GM18909 (cell line): ENCODE results near the gene ORC2.
A peak's percentile ranks its signal among the peaks of the same experiment; 100 is the strongest.
"Not testable (repeated sequence)": the region's sequence is repeated elsewhere in the genome, so short reads cannot be mapped to it uniquely, and the experiment has no call there.

ENCODE experiments used
- ATAC-seq: cut with Tn5 transposase; IDR thresholded peaks from one replicate; pipeline ENCODE4 v1.9.1; 2021; ENCODE audit warnings: mild to moderate bottlenecking; ENCODE audit not compliant: unreplicated experiment, poor library complexity

ORC2 gene

DNA sequence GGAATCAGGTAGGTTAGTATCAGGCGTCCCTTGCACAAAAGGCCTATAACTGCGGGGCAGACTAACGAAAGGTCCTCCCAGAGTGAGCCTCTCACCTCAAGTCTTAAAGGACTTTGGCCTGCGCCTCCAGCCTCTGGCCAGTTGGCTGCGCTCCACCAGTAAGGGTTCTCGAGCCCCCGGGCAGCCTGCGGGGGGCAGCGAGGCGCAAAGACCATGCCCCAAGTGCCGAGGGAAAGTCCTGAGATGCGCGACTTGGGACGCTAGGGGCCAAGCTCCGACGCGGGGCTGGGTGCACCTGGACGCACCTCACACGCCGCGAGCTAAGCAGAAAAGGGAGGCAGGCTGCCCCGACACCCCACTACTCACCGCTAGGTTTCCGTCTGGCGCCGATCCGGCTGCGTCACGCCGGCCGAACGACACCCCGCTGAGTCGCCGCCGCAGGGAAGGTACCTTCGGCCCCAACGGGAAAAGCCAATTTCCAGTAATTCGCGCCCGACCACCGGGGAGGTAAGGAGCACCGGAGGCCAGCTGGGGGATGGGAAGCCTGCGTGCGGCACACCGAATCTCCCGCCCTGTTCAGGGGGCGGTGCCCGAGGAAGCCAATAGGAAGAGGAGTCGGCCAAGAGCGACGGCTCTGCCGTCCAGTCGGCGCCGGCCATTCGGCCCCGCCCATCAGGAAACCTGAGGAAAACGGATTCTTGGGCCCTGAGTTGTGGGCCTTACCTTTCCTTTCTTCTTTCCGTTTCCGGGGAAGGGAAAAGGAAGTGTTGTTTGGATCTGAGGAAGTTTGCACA, at the start of gene ORC2:
Gene ORC2, minus strand, starts transcription at position 537 of the 794 bp plus-strand sequence. CDS start 5,537 bp downstream, outside the sequence.
- ATAC-seq: peak; percentile 92

DNA sequence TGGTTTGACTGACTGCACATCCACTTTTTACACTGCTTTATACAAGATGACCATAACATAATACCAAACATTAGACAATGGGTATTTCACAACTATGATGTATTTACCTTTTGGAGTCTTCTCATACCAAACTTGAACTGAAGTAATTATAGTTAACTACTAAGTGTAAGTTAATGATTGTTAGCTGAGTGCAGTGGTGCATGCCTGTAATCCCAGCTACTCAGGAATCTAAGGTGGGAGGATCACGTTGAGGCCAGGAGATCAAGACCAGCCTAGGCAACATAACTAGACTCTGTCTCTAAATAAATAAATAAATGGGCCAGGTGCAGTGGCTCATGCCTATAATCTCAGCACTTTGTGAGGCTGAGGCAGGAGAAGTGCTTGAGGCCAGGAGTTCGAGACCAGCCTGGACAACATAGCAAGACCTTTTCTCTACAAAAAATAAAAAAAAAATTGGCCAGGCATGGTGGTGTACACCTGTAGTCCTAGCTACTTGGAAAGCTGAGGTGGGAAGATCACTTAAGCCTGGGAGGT, 44.9 kb upstream of the ORC2 start:
- no peak for ATAC-seq

DNA sequence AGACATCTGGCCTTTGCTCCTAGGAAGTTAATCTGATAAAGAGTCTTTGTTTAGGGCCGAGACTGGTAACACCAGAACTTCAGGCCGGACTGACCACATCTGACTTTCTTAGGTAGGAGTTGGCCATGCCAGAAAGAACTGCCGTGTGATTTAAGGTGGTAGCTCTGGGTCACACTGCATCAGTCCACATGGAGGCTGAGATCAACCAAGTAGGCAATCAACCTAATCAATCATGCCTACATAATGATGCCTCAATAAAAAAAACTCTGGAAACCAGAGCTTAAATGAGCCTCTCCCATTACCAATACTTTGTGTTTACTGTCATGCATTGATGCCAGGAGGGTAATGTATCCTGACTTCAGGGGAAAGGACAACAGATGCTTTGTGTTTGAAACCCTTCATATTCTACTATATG, 44.1 kb upstream of the ORC2 start:
- ATAC-seq: no peak

DNA sequence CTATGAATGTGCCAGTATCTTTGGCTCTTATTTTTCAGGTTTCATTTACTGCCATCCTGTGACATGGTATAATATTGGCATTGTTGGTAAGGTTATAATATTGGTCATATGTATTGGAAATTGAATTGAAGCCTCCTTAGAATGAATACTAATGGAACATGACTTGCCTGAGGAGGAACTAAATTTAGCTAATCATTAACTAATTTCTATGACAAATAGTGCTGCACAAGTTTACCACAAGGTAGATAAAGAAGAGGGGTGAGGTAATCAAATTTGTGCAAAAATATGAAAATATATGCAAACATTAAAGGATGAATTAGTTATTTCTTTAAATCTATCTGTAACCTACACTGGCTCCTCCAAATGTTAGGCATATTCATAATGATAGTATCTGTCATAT, 43.2 kb upstream of the ORC2 start:
- ATAC-seq: no peak

DNA sequence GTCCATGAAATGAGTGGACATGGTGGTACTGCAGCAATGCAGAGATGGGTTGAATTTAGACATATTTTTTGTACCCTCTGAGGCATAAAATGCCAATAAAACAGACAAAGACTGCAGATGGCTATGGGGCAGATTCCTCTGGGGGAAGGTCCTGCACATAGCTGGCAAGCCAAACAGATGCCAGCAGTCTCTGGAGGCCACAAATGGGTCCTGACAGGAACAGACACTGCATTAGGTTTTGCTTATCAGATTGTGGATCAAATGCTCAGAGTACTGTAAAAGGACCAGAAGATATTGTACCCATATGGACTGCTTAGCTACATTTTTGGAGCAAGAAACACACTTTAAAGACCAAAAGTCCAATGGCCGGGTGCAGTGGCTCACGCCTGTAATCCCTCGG, 40.9 kb upstream of the ORC2 start:
- no peak for ATAC-seq

DNA sequence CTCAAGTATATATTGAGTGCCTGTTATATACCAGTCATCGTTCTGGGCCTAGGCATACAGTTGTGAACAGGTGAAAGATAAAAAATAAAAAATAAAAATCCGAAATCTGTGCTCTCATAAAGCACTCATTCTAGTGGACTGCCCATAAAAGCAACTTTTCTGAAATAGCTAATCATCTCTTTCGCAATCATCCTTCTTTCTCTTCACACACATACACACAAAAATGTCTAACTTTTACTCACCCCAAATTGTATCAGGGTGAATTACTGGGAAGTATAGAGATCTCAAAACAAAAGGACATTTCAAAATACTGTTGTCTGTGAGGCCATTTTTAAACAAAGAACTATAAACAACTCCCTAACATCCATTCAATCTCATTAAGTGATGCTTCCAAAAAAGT, 29.6 kb upstream of the ORC2 start:
- no peak for ATAC-seq

DNA sequence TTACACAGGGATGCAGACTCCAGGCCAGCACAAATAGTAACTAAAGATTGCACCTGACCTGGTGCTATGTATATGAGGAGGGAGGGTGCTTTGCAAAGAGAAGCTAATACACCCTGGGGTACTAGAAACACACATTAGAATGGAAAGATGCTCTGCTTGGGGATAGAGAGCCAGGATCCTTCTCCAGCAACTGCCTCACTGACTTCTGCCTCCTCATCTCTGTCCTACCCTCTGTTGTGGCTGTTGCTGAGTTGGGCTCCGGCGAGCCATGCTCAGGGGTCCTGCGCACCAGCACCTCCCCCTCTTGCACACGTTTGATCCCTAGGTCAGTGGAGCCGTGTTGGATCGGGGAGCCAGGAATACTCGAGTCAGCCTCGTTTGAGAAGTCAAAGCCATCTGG, 23.7 kb upstream of the ORC2 start:
- ATAC-seq: no peak

DNA sequence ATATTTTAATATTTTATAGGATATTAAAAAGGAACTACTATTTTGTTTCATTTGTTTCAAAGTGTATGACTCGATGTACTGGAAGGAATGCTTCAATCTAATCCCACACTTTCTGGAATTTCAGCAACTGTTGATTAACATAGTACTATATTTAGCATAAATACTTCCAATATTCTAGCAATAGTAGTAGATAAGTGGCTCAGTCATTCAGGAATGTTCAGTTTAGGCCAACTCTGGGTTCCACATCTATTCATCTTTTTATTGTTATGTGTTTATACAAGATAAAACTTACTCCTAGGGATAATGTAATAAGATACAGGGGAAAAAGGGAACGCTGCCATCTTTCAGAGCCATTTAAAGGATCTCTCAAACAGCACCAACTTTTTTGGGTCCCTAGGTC, 22.3 kb upstream of the ORC2 start:
- ATAC-seq: no peak

DNA sequence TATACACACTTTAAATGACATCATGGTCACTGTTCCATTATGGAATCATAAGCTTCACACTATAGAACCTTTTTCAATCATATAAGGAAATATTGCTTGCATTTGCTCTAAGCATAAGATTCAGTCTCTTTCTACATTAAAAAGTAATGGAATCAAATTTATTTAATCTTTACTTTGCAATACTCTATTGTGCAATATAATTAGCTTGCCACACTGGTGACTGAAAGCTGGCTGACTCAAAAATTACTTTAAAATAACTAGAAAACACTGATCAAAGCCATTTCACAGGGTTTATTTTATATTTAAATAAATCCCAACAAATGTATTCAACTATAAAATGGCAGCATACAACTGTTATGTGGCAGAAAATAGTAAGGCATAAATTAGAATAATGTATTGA, 13.2 kb upstream of the ORC2 start:
- ATAC-seq: no peak

DNA sequence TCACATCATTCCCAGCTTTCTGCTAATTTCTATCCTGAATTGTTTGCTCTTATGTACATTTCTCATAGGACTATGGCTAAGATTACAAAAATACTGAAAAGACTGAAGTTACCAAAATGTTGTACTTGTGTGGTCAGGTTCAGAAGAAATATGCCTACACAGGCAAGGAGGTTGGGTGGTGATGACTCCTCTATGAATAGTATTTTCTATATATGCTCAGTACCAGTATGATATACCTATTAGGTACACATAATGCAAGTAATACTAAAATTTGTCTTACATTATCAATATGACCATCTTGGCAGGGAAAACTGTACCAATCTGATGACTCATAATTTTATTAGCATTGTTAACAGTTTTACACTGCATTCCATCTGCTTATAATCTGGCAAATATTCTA, 12.2 kb upstream of the ORC2 start:
- ATAC-seq: no peak

DNA sequence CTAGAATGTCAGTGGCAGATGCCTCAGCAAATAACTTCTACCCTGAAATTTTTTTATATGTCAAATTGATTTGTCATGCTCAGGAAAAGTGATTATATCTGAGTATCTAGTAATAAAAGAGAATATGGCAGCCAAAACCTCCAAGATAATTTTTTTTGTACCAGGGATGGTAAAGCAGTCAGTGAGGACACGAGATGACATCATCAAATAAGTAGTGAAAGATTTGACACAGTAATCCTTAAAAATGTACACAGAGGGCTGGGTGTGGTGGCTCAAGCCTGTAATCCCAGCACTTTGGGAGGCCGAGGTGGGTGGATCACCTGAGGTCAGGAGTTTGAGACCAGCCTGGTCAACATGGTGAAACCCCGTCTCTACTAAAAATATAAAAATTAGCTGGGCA, 6.6 kb upstream of the ORC2 start:
- ATAC-seq: not testable (repeated sequence)

DNA sequence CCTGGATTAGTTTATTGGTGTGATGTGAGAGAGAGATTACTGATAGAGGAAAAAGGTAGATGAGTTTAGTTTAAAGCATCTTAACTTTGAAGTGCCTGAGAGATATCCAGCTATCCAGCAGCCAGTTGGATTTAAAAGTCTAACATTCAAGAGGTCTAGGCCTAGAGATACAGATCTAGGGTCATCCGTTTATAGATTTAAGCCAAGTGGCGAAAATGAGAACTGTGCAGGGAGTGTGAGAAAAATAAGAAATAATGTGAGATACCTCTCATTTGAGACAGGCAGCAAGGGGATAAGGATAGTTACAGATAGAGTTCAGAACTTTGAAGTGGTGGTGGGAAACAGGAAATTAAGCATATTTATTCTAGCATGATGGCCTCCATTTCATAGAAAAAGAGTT, 5.3 kb upstream of the ORC2 start:
- ATAC-seq: no peak

DNA sequence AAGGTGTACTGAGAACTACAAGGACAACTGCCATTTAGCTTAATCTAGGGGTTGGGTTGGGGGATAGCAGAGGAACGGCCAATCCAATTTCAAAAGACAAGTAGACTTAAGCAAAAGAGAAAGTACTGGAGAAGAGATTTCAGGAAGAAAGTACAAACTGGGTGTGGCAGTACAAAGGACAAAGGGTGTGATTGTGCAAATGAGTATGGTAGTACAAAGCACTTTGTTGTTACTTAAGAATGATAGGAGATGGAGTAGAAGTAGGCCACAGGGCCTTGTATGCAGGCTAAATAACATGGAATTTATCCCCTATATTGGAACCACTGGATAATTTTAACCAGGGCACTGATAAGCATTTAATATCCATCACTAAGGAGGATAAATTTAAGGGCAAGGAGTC, 4.7 kb upstream of the ORC2 start:
- ATAC-seq: no peak

DNA sequence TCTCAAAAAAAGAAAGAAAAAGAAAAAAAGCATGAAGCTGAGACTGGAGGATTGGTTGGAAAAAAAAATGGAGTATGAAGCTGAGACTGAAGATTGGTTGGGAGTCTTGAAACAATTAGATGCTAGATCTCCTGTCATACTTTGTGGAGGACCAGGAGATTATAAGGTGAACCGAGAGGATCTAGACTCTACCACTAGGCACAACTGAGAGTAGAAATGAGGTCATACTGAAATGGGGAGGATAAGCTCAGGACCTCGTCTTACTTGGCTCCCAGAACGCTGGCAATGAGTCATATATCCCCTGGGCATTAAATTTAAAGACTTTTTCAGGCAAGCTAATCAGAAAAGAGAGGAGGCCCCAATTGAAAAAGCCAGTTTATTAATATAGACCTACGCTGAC, 3.3 kb upstream of the ORC2 start:
- no peak for ATAC-seq

DNA sequence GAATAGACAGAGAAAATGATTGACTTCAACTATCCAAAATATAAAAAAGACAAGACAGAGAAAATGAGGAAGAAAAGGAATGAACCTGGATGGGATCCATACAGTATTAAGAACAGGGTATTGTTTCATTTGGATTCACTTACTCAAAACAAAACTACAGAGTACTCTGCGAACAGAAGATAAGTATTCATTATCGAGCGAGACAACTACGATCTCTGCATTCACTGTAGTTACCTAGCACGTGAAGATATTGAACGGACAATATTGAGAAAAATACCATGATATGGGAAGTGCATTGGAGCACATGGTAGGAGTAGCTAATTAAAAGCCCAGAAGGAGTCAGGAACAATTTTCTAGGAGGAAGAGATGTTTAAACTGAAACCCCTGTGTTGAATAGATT, 1.0 kb upstream of the ORC2 start:
- no peak for ATAC-seq

DNA sequence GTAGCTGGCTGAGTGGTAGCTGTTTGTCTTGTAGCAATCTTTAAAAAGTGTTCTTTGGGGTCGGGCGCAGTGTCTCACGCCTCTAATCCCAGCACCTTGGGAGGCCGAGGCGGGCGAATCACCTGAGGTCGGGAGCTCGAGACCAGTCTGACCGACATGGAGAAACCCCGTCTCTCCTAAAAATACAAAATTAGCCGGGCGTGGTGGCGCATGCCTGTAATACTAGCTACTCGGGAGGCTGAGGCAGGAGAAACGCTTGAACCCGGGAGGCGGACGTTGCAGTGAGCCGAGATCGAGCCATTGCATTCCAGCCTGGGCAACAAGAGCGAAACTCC, 425 bp upstream of the ORC2 start:
- peak; percentile 10 for ATAC-seq

DNA sequence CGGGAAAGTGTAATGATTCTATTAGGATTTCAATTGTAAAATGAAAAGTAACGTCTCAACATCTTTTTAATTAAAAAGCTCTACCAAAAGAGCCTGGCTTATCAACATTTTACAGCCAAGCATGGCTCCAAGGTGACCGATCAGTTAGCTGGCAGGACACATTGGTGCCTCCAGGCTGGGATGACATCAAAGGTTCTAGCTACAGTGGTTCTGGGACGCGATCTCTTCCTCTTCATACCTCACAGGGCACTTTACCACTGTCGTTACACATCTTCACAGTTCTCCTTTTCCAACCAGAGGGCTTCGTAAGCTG, 693 bp downstream of the ORC2 start:
- peak; percentile 20 for ATAC-seq

DNA sequence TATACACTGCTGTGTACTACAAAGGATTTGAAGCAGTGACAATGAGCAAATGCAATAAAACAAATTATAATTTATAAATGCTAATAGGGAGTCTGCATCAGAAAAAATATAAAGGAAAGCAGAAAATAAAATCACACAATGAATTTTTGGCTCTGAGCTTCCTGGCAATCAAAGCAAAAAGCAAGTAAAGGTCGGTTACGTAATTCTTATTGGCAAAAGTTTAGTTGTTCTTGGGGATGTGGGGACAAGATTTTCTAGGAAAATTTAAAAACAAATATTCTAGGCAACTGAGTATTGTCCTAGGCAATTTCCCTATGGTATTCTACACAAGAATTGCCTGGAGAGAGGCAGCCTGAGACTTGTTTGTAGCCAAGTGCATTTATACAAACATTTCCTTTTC, 1.8 kb downstream of the ORC2 start:
- ATAC-seq: no peak

DNA sequence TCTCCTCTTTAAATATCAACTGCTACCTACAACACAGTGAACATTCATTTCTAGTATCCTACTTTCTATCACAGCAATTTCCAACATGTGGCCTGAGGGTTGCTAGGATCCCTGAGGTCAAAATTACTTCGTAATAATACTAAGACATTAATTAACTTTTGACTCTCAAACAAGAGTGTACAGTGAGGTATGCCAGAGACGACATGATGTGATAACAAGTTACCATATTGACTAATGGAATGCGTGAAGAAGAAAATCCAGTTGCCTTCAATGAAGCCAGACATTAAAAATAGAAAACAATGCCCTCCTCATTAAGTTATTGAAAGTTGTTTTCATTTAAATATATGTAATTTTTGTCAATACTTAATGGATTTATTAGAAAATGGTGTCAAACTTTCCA, 13.1 kb downstream of the ORC2 start:
- no peak for ATAC-seq

DNA sequence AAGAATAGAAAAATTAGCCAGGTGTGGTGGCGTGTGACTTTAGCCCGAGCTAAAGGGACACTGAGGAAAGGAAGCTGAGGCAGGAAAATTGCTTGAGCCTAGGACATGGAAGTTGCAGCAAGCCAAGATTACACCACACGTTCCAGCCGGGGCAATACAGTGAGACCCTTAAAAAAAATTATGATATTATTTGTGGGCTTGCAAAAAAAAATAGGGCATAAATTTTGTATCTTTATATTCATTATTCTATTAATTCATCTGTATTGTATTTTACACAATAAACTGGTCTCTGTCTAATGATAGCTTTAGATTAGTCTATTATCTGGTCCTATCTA, 18.1 kb downstream of the ORC2 start:
- ATAC-seq: no peak

DNA sequence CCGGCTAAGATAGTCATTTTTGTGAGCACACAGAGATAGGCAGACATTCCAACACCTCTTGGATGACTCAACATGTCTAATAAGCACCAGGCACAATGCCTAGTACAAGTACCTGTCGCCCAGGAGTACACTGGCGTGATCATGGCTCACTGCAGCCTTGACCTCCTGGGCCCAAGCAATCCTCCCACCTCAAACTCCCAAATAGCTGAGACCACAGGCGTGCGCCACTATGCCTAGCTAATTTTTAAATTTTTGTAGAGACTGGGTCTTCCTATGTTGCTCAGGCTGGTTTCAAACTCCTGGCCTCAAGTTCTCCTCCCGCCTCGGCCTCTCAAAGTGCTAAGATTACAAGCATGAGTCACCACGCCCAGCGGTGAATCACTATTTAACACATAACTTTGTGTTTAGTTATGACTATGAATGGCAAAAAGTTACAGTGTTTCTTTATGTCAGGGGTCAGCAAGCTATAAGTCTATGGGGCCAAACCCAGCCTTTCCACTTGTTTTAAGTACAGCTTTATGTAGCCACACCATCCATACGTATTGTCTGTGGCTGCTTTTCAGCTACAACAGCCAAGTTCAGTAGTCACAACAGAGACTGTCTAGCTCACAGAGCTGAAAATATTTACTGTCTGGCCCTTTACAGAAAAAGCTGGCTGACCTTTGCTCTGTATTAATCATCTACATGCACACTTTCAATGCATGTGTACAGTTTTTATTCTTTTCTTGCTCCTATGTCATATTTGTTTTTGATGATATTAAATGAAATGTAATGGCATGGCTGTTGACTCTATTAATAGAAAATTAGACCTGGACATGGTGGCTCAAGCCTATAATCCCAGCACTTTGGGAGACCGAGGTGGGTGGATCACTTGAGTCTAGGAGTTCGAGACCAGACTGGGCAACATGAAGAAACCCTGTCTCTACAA, 18.7 kb downstream of the ORC2 start:
- ATAC-seq: no peak
